Measurements from ENCODE around the gene ACLY. TPM values are rescaled to one million over a fixed set of nuclear protein-coding genes. Genes with fewer than 3 reads are reported as not detected.

The ACLY gene
- total and polyA plus RNA-seq, 2 donors (not counting 1 experiment from before 2014, with no cell fraction given) = 40.2 to 91.5 TPM

GRCh38 chr17:41915566-41915965 is 3.2 kb downstream of the ACLY start:
- Mint-ChIP-seq H3K4me1 (peaks cover 37% of the 10 kb centered on the region), H3K27ac (no peak overlapping the region), H3K4me3 (no peak overlapping the region), H3K27me3 (no peaks in the 10 kb centered on the region), H3K9me3 (ENCODE audit: insufficient read depth) (no peaks in the 10 kb centered on the region)
- Histone ChIP-seq H3K27ac (ENCODE audit: low read length in 2 of 2) (no peak overlapping the region), H4K20me1 (ENCODE audit: control insufficient read depth, insufficient read depth, low read length, poor library complexity, severe bottlenecking) (peaks cover 64% of the 10 kb centered on the region), H3K27me3 (replicated peaks in 1 of 4; ENCODE audit: control extremely low read depth in 1 of 4, control insufficient read depth in 3 of 4, insufficient read depth in 4 of 4, low read length in 3 of 4) (no peaks in the 10 kb centered on the region), H3K9me3 (ENCODE audit: control extremely low read depth in 1 of 3, control insufficient read depth in 2 of 3, insufficient read depth in 1 of 3, low read length in 2 of 3) (no peaks in the 10 kb centered on the region), H3K79me2 (ENCODE audit: control insufficient read depth, insufficient read depth, low read length) (peaks cover 77% of the 10 kb centered on the region), H3K36me3 (replicated peaks in 1 of 2; ENCODE audit: control extremely low read depth in 1 of 2, control insufficient read depth in 1 of 2, extremely low read depth in 1 of 2, insufficient read depth in 2 of 2, low read length in 1 of 2) (peaks cover 4 to 28% of the 10 kb centered on the region in 2 experiments), H3K4me3 (ENCODE audit: control extremely low read depth in 1 of 5, extremely low read depth in 1 of 5, insufficient read depth in 1 of 5, low read depth in 2 of 5, low read length in 4 of 5) (no peak overlapping the region), H2AFZ (ENCODE audit: insufficient read depth, low read depth, low read length, poor library complexity, severe bottlenecking) (no peak overlapping the region), H3K4me1 (ENCODE audit: control insufficient read depth in 2 of 2, insufficient read depth in 2 of 2, low read length in 2 of 2) (peaks cover 15 to 21% of the 10 kb centered on the region in 2 donors), H3K9ac (ENCODE audit: low read length) (no peak overlapping the region), H3K4me2 (replicated peaks; ENCODE audit: low read depth, low read length, poor library complexity, severe bottlenecking) (no peak overlapping the region)
- ChIA-PET CTCF (no interaction called here), POLR2A (interaction anchor here (0.7 kb wide), 1 partner anchor 29 kb away, joined by 4 read pairs; no protein-coding TSS in a partner anchor)
- intact Hi-C loops (cut with micrococcal nuclease) = loop anchor here (5.0 kb wide), 1 partner anchor 128 kb away; the partner anchor contains the start of gene JUP
- no peak for TF ChIP-seq CTCF (IDR thresholded peaks at IDR 0.05)
- no peak for TF ChIP-seq EZH2 (IDR thresholded peaks at IDR 0.05; ENCODE audit: borderline replicate concordance, insufficient read depth, low read depth, low read length, poor library complexity, severe bottlenecking)
- 83% methylated on average over 2 of the region's 2 CpGs for WGBS (ENCODE audit: insufficient coverage)
- ATAC-seq (ENCODE audit: low read depth) = no peak
- no peak for DNase-seq

GRCh38 chr17:41915020-41915419 is 3.7 kb downstream of the ACLY start:
- H3K4me1 Mint-ChIP-seq = peaks cover 35% of the 10 kb centered on the region
- Histone ChIP-seq H3K4me1 (ENCODE audit: control insufficient read depth in 2 of 2, insufficient read depth in 2 of 2, low read length in 2 of 2) (peaks cover 15 to 21% of the 10 kb centered on the region in 2 donors), H3K27me3 (replicated peaks in 1 of 4; ENCODE audit: control extremely low read depth in 1 of 4, control insufficient read depth in 3 of 4, insufficient read depth in 4 of 4, low read length in 3 of 4) (no peaks in the 10 kb centered on the region), H3K9ac (ENCODE audit: low read length) (no peak overlapping the region), H3K27ac (ENCODE audit: low read length in 2 of 2) (no peak overlapping the region), H3K4me3 (ENCODE audit: control extremely low read depth in 1 of 5, extremely low read depth in 1 of 5, insufficient read depth in 1 of 5, low read depth in 2 of 5, low read length in 4 of 5) (no peak overlapping the region), H3K4me2 (replicated peaks; ENCODE audit: low read depth, low read length, poor library complexity, severe bottlenecking) (no peak overlapping the region), H4K20me1 (ENCODE audit: control insufficient read depth, insufficient read depth, low read length, poor library complexity, severe bottlenecking) (peaks cover 68% of the 10 kb centered on the region), H3K79me2 (ENCODE audit: control insufficient read depth, insufficient read depth, low read length) (peaks cover 79% of the 10 kb centered on the region), H3K9me3 (ENCODE audit: control extremely low read depth in 1 of 3, control insufficient read depth in 2 of 3, insufficient read depth in 1 of 3, low read length in 2 of 3) (no peaks in the 10 kb centered on the region), H2AFZ (ENCODE audit: insufficient read depth, low read depth, low read length, poor library complexity, severe bottlenecking) (no peak overlapping the region), H3K36me3 (replicated peaks in 1 of 2; ENCODE audit: control extremely low read depth in 1 of 2, control insufficient read depth in 1 of 2, extremely low read depth in 1 of 2, insufficient read depth in 2 of 2, low read length in 1 of 2) (peaks cover 4 to 33% of the 10 kb centered on the region in 2 experiments)
- no peak for ATAC-seq (ENCODE audit: low read depth)
- intact Hi-C loops (cut with micrococcal nuclease) = loop anchor here (5.0 kb wide), 1 partner anchor 128 kb away; the partner anchor contains the start of gene JUP
- no peaks in the 10 kb centered on the region for H3K9me3 Mint-ChIP-seq (ENCODE audit: insufficient read depth)
- WGBS (ENCODE audit: insufficient coverage) = 97% methylated on average over 4 of the region's 5 CpGs
- H3K27ac Mint-ChIP-seq = no peak overlapping the region
- CTCF ChIA-PET = no interaction called here
- H3K4me3 Mint-ChIP-seq = no peak overlapping the region
- POLR2A ChIA-PET = interaction anchor here (0.7 kb wide), 1 partner anchor 29 kb away, joined by 4 read pairs; no protein-coding TSS in a partner anchor
- no peak for TF ChIP-seq CTCF (IDR thresholded peaks at IDR 0.05)
- TF ChIP-seq EZH2 (IDR thresholded peaks at IDR 0.05; ENCODE audit: borderline replicate concordance, insufficient read depth, low read depth, low read length, poor library complexity, severe bottlenecking) = no peak
- H3K27me3 Mint-ChIP-seq = no peaks in the 10 kb centered on the region
- no peak for DNase-seq
